Measurements from ENCODE around the gene SMPX.

- TF ChIP-seq CTCF (IDR thresholded peaks at IDR 0.05) (no peak), POLR2A (IDR thresholded peaks at IDR 0.05) (no peak)
Measured at GRCh38 chrX:21661316-21661715, 96.6 kb downstream of the SMPX start.
